K562 (cell line): ENCODE data around the gene ACRBP.

ENCODE experiments used
- CTCF ChIP-seq, 3 experiments: IDR thresholded peaks in 2 of 3; conservative IDR thresholded peaks in 1 of 3; 2 replicates each; pipeline ENCODE4 v1.5.1; 2011 to 2012; ENCODE audit warnings: low read length in 3 of 3, mild to moderate bottlenecking in 3 of 3, control low read depth in 2 of 3, improper control_type of control experiment in 1 of 3, inconsistent platforms in 1 of 3, low read depth in 1 of 3, mixed read lengths in 1 of 3, moderate library complexity in 1 of 3; ENCODE audit not compliant: insufficient read depth in 2 of 3
- FOXP4 ChIP-seq: sonication (generic); formaldehyde crosslinking; IDR thresholded peaks from 2 replicates; pipeline ENCODE4 v1.8.0; 2022; ENCODE audit warnings: mild to moderate bottlenecking, missing genetic modification reagents, borderline replicate concordance
- POLR2AphosphoS5 ChIP-seq: IDR thresholded peaks from 2 replicates; pipeline ENCODE4 v1.6.1; 2011; ENCODE audit warnings: mild to moderate bottlenecking, low read depth, low read length, moderate library complexity; ENCODE audit not compliant: control insufficient read depth, insufficient read depth
- TRIM28 ChIP-seq: fragments of 450-650 bp; IDR thresholded peaks from 2 replicates; pipeline ENCODE4 v1.6.1; 2017

GRCh38 chr12:6691473-6691872 lies 44.2 kb upstream of the ACRBP start:
- TF ChIP-seq CTCF (IDR thresholded peaks at IDR 0.05 in 2 of 3, conservative IDR thresholded peaks at IDR 0.05 in 1 of 3; ENCODE audit: insufficient read depth in 2 of 3, low read depth in 1 of 3, low read length in 3 of 3): no peak
- TF ChIP-seq POLR2AphosphoS5: no peak
- TF ChIP-seq TRIM28: no peak
- TF ChIP-seq FOXP4 (CRISPR knock-in tag): no peak
